B cell (primary cell): ENCODE measurements around the gene AP3D1. TPM values are rescaled to one million over a fixed set of nuclear protein-coding genes. Genes with fewer than 3 reads are reported as not detected.
A peak's percentile ranks its signal among the peaks of the same experiment; 100 is the strongest.

Experiments used
- ATAC-seq: fragments of 200-7000 bp; cut with Tn5 transposase; one replicate; pipeline ENCODE4 v1.10.0; 2021; ENCODE audit warnings: low read depth, mild to moderate bottlenecking, moderate number of reproducible peaks, moderate library complexity
- CTCF ChIA-PET: fragments of 350-600 bp; sonication (Branson Sonifier 250); formaldehyde crosslinking; loops from one replicate; lab custom pipeline; 2021; ENCODE audit warnings: antibody characterized with exemption, inconsistent platforms; lab: Charles Lee
- POLR2A ChIA-PET: fragments of 350-600 bp; sonication (Branson Sonifier 250); formaldehyde crosslinking; loops from one replicate; lab custom pipeline; 2021; ENCODE audit warnings: antibody characterized with exemption; lab: Charles Lee
- DNase-seq: peaks from one replicate; pipeline ENCODE4 v3.0.0; 2013
- H2AFZ ChIP-seq: 2 replicates; pipeline ENCODE4 v1.6.1; 2012; ENCODE audit warnings: mild to moderate bottlenecking, low read depth, low read length; ENCODE audit not compliant: insufficient read depth, poor library complexity, severe bottlenecking
- H3K27ac ChIP-seq, 2 donors: 1 replicate in 1 of 2; 2 replicates in 1 of 2; pipeline ENCODE4 v1.5.1; 2012 to 2013; ENCODE audit warnings: low read length in 2 of 2, mild to moderate bottlenecking in 2 of 2, moderate library complexity in 1 of 2
- H3K27me3 ChIP-seq, 4 experiments: fragments of 200-600 bp in 1 of 4; sonication (generic) in 1 of 4; replicated peaks in 1 of 4; 1 replicate in 2 of 4; 2 replicates in 2 of 4; pipeline versions ENCODE4 v1.6.1 to v1.7.0; 2013 to 2016; ENCODE audit warnings: low read length in 3 of 4, mild to moderate bottlenecking in 2 of 4, mixed read lengths in 1 of 4, moderate library complexity in 1 of 4; ENCODE audit not compliant: insufficient read depth in 4 of 4, control insufficient read depth in 3 of 4; ENCODE audit errors: control extremely low read depth in 1 of 4
- H3K36me3 ChIP-seq, 2 experiments: replicated peaks in 1 of 2; 1 replicate in 1 of 2; 2 replicates in 1 of 2; pipeline versions ENCODE4 v1.6.1 to v1.7.1; 2013; ENCODE audit warnings: low read length in 1 of 2; ENCODE audit not compliant: insufficient read depth in 2 of 2, control insufficient read depth in 1 of 2; ENCODE audit errors: control extremely low read depth in 1 of 2, extremely low read depth in 1 of 2
- H3K4me1 ChIP-seq, 2 donors: fragments of 200-600 bp in 1 of 2; sonication (generic) in 1 of 2; 1 replicate in 1 of 2; 2 replicates in 1 of 2; pipeline versions ENCODE4 v1.5.1 to v1.6.1; 2013 to 2017; ENCODE audit warnings: low read length in 2 of 2; ENCODE audit not compliant: control insufficient read depth in 2 of 2, insufficient read depth in 2 of 2
- H3K4me2 ChIP-seq: replicated peaks from 2 replicates; pipeline ENCODE3; 2012; ENCODE audit warnings: mild to moderate bottlenecking, low read depth, low read length; ENCODE audit not compliant: poor library complexity, severe bottlenecking
- H3K4me3 ChIP-seq, 5 experiments: fragments of 200-600 bp in 1 of 5; sonication (generic) in 1 of 5; 1 replicate in 3 of 5; 2 replicates in 2 of 5; pipeline versions ENCODE4 v1.5.1 to v1.7.0; 2011 to 2016; ENCODE audit warnings: low read length in 4 of 5, mild to moderate bottlenecking in 4 of 5, low read depth in 2 of 5, control low read depth in 1 of 5, moderate library complexity in 1 of 5; ENCODE audit not compliant: insufficient read depth in 1 of 5; ENCODE audit errors: control extremely low read depth in 1 of 5, extremely low read depth in 1 of 5
- H3K79me2 ChIP-seq: fragments of 200-600 bp; sonication (generic); one replicate; pipeline ENCODE4 v1.6.0; 2016; ENCODE audit warnings: low read length; ENCODE audit not compliant: control insufficient read depth, insufficient read depth
- H3K9ac ChIP-seq: fragments of 200-600 bp; sonication (generic); 2 replicates; pipeline ENCODE4 v1.6.1; 2017; ENCODE audit warnings: mild to moderate bottlenecking, low read length, moderate library complexity
- H3K9me3 ChIP-seq, 3 donors: one replicate each; pipeline versions ENCODE4 v1.6.1 to v1.7.1; 2013; ENCODE audit warnings: low read length in 2 of 3; ENCODE audit not compliant: control insufficient read depth in 2 of 3, insufficient read depth in 1 of 3; ENCODE audit errors: control extremely low read depth in 1 of 3
- H4K20me1 ChIP-seq: 2 replicates; pipeline ENCODE4 v1.6.0; 2012; ENCODE audit warnings: mild to moderate bottlenecking, low read length; ENCODE audit not compliant: insufficient read depth, control insufficient read depth, poor library complexity, severe bottlenecking
- H3K27ac Mint-ChIP-seq: one replicate; pipeline ENCODE4 v1.8.0; 2021; ENCODE audit warnings: mixed read lengths
- H3K27me3 Mint-ChIP-seq: one replicate; pipeline ENCODE4 v1.8.0; 2021; ENCODE audit warnings: mixed read lengths
- H3K4me1 Mint-ChIP-seq: one replicate; pipeline ENCODE4 v1.8.0; 2021; ENCODE audit warnings: mixed read lengths
- H3K4me3 Mint-ChIP-seq: one replicate; pipeline ENCODE4 v1.8.0; 2021; ENCODE audit warnings: mixed read lengths
- H3K9me3 Mint-ChIP-seq: one replicate; pipeline ENCODE4 v1.8.0; 2022; ENCODE audit warnings: mixed read lengths; ENCODE audit not compliant: insufficient read depth
- EZH2 ChIP-seq: IDR thresholded peaks from 2 replicates; pipeline ENCODE4 v1.6.1; 2012; ENCODE audit warnings: borderline replicate concordance, low read depth, mild to moderate bottlenecking, moderate library complexity, low read length; ENCODE audit not compliant: insufficient read depth, poor library complexity, severe bottlenecking
- WGBS: methylation state at CpG from one replicate; pipeline ENCODE4 v1.1.5; 2013; ENCODE audit warnings: missing lambda C conversion rate; ENCODE audit not compliant: insufficient coverage; 5-methylcytosine and 5-hydroxymethylcytosine counted together
- intact Hi-C: fragments of 100-400 bp; cut with micrococcal nuclease; formaldehyde crosslinking; loops from one replicate; pipeline ENCODE4 v1.10.0; 2022
- polyA plus RNA-seq: library from polyadenylated mRNA; depleted of rRNA; stranded (reverse); fragments of >200 nt; gene quantifications from 2 replicates; pipeline ENCODE4 v1.2.3, GENCODE V29; 2012
- total RNA-seq, 2 donors: library from RNA; stranded (reverse); fragments of 120-200 nt in 1 of 2; gene quantifications; 1 replicate in 1 of 2; 2 replicates in 1 of 2; pipeline versions ENCODE4 v1.2.3 to v1.2.4, GENCODE V29; 2013 to 2022
- TF ChIP-seq, protein P1 (sequence below): fragments of 200-600 bp; IDR thresholded peaks from one replicate; pipeline ENCODE4 v1.8.0; 2022; ENCODE audit warnings: antibody characterized with exemption, mild to moderate bottlenecking

AP3D1 gene
- total and polyA plus RNA-seq, 2 donors (not counting 1 experiment from before 2014, with no cell fraction given), result 96.4 to 114 TPM

GRCh38 chr19:2173388-2173766 is 22.0 kb upstream of the AP3D1 start:
- no peak for DNase-seq
- Histone ChIP-seq H3K4me1 (peaks cover 37 to 54% of the 10 kb centered on the region in 2 donors), H2AFZ (no peak overlapping the region), H3K4me2 (no peak overlapping the region), H3K36me3 (peaks cover 0 to 8% of the 10 kb centered on the region in 2 experiments), H3K27me3 (no peaks in the 10 kb centered on the region), H3K9me3 (no peaks in the 10 kb centered on the region), H3K9ac (no peak overlapping the region), H4K20me1 (peaks cover 67% of the 10 kb centered on the region), H3K27ac (no peak overlapping the region), H3K79me2 (peaks cover 99% of the 10 kb centered on the region), H3K4me3 (no peak overlapping the region)
- TF ChIP-seq, protein P1, sequence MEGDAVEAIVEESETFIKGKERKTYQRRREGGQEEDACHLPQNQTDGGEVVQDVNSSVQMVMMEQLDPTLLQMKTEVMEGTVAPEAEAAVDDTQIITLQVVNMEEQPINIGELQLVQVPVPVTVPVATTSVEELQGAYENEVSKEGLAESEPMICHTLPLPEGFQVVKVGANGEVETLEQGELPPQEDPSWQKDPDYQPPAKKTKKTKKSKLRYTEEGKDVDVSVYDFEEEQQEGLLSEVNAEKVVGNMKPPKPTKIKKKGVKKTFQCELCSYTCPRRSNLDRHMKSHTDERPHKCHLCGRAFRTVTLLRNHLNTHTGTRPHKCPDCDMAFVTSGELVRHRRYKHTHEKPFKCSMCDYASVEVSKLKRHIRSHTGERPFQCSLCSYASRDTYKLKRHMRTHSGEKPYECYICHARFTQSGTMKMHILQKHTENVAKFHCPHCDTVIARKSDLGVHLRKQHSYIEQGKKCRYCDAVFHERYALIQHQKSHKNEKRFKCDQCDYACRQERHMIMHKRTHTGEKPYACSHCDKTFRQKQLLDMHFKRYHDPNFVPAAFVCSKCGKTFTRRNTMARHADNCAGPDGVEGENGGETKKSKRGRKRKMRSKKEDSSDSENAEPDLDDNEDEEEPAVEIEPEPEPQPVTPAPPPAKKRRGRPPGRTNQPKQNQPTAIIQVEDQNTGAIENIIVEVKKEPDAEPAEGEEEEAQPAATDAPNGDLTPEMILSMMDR, result no peak
- no peak for TF ChIP-seq EZH2
- H3K4me3 Mint-ChIP-seq, result no peak overlapping the region
- peaks cover 48% of the 10 kb centered on the region for H3K4me1 Mint-ChIP-seq
- no peak overlapping the region for H3K27ac Mint-ChIP-seq
- no peak for ATAC-seq
- no peaks in the 10 kb centered on the region for H3K27me3 Mint-ChIP-seq
- ChIA-PET CTCF (interaction anchor here (1.1 to 3.4 kb wide), 2 partner anchors 18 to 35 kb away, joined by 4 to 22 read pairs; no protein-coding TSS in a partner anchor), POLR2A (no interaction called here)
- 97% methylated on average over 19 of the region's 21 CpGs for WGBS
- H3K9me3 Mint-ChIP-seq, result no peaks in the 10 kb centered on the region
- intact Hi-C loops, result no loop called here

GRCh38 chr19:2171349-2172145 is 20.2 kb upstream of the AP3D1 start:
- Histone ChIP-seq H3K27ac (peak overlapping the region; percentile 59 to 72), H3K4me1 (peaks cover 55 to 72% of the 10 kb centered on the region in 2 donors)
- no peaks in the 10 kb centered on the region for H3K9me3 Mint-ChIP-seq

More at GRCh38 chr19:2171349-2172145, 20.2 kb upstream of the AP3D1 start:
- Mint-ChIP-seq H3K27ac (peak overlapping the region; percentile 77), H3K4me1 (peaks cover 66% of the 10 kb centered on the region), H3K27me3 (no peaks in the 10 kb centered on the region), H3K4me3 (peak overlapping the region; percentile 65)
- no peaks in the 10 kb centered on the region for H3K27me3 ChIP-seq
- POLR2A ChIA-PET, result interaction anchor here (0.6 to 1.5 kb wide), 6 partner anchors 9 to 450 kb away, joined by 3 to 7 read pairs (median 4); partner anchors contain the start of gene AP3D1
- H3K9me3 ChIP-seq, result no peaks in the 10 kb centered on the region
- H3K9ac ChIP-seq, result peak overlapping the region; percentile 28
- peak; percentile 73 for ATAC-seq
- WGBS, result 22% methylated on average over 27 of the region's 27 CpGs
- TF ChIP-seq, protein P1, result peak; percentile 60
- TF ChIP-seq EZH2, result no peak
- DNase-seq, result peak; percentile 94
- peaks cover 54% of the 10 kb centered on the region for H4K20me1 ChIP-seq
- peak overlapping the region in 4 of 5 experiments; percentile 20 to 37 (median 28) for H3K4me3 ChIP-seq
- H3K36me3 ChIP-seq, result peaks cover 0 to 8% of the 10 kb centered on the region in 2 experiments
- CTCF ChIA-PET, result interaction anchor here (0.7 to 3.4 kb wide), 10 partner anchors 13 to 304 kb away, joined by 3 to 22 read pairs (median 4); partner anchors contain the start of gene GADD45B
- H2AFZ ChIP-seq, result no peak overlapping the region
- intact Hi-C loops, result loop anchor here (1.0 to 2.0 kb wide), 2 partner anchors 15 to 17 kb away; no protein-coding TSS in a partner anchor
- H3K4me2 ChIP-seq, result peak overlapping the region; percentile 99
- H3K79me2 ChIP-seq, result peaks cover 99% of the 10 kb centered on the region
